Esophagus squamous epithelium (tissue), 5 donors: ENCODE data around the gene PPP2R5B. TPM values are rescaled to one million over a fixed set of nuclear protein-coding genes. Genes with fewer than 3 reads are reported as not detected.

Source experiments
- DNase-seq: peaks from one replicate; lab custom pipeline; 2025; lab: John Stamatoyannopoulos, UW
- H3K27ac ChIP-seq, 4 donors: fragments of 200-600 bp; sonication (generic); one replicate each; pipeline ENCODE4 v1.5.1; 2016 to 2019; ENCODE audit warnings: mild to moderate bottlenecking in 1 of 4
- H3K27me3 ChIP-seq, 4 donors: fragments of 200-600 bp; sonication (generic); 1 replicate in 3 of 4; 2 replicates in 1 of 4; pipeline versions ENCODE4 v1.5.1 to v1.6.0; 2017 to 2021; ENCODE audit warnings: antibody characterized with exemption in 1 of 4
- H3K36me3 ChIP-seq, 3 donors: fragments of 200-600 bp; sonication (generic); one replicate each; pipeline ENCODE4 v1.5.1; 2016 to 2019
- H3K4me1 ChIP-seq, 3 donors: fragments of 200-600 bp; sonication (generic); one replicate each; pipeline ENCODE4 v1.5.1; 2017 to 2019
- H3K4me3 ChIP-seq, 4 donors: fragments of 200-600 bp; sonication (generic); 1 replicate in 3 of 4; 2 replicates in 1 of 4; pipeline ENCODE4 v1.5.1; 2016 to 2019; ENCODE audit warnings: mild to moderate bottlenecking in 2 of 4, moderate library complexity in 1 of 4
- H3K9me3 ChIP-seq, 3 donors: fragments of 200-600 bp; sonication (generic); one replicate each; pipeline ENCODE4 v1.5.1; 2016 to 2019
- CTCF ChIP-seq, 6 experiments: fragments of 450-650 bp in 4 of 6; fragments of 200-600 bp in 2 of 6; sonication (generic) in 2 of 6; IDR thresholded peaks; one replicate each; pipeline ENCODE4 v1.5.1; 2016 to 2019; ENCODE audit warnings: antibody characterized with exemption in 6 of 6, mild to moderate bottlenecking in 4 of 6, moderate library complexity in 4 of 6
- POLR2A ChIP-seq, 4 donors: fragments of 450-650 bp; IDR thresholded peaks; one replicate each; pipeline ENCODE4 v1.6.1; 2017; ENCODE audit warnings: antibody characterized with exemption in 4 of 4, mild to moderate bottlenecking in 4 of 4, moderate library complexity in 3 of 4
- WGBS, 2 donors: methylation state at CpG; one replicate each; pipeline ENCODE4 v1.1.5; 2018; 5-methylcytosine and 5-hydroxymethylcytosine counted together
- intact Hi-C: fragments of 100-400 bp; cut with DNase I; formaldehyde crosslinking; loops from one replicate; pipeline ENCODE4 v1.15.0; 2022
- total RNA-seq, 4 donors: library from RNA; depleted of rRNA; stranded (reverse); fragments of >200 nt; gene quantifications; one replicate each; pipeline ENCODE4 v1.1.0, GENCODE V29; 2016
- donor health status: DM: yes; HTN: yes; CAD: no.

Gene PPP2R5B
- total RNA-seq, 4 donors from 2014 or later: 7.7 to 10.5 (median 8.6) TPM

GRCh38 chr11:64888729-64889511 lies 35.6 kb upstream of the PPP2R5B start:
- intact Hi-C loops: no loop called here

GRCh38 chr11:64890522-64890939 lies 34.0 kb upstream of the PPP2R5B start:
- no peak overlapping the region for H3K4me3 ChIP-seq
- peaks cover 4 to 36% (median 11%) of the 10 kb centered on the region in 3 donors for H3K4me1 ChIP-seq
- WGBS, 2 donors: 82 to 100% methylated on average over 3 to 5 of the region's 7 CpGs
- peaks cover 0 to 11% (median 5%) of the 10 kb centered on the region in 3 donors for H3K36me3 ChIP-seq
- no peaks in the 10 kb centered on the region for H3K27me3 ChIP-seq
- H3K9me3 ChIP-seq: no peaks in the 10 kb centered on the region
- no peak overlapping the region for H3K27ac ChIP-seq
- intact Hi-C loops: loop anchor here (5.0 kb wide), 1 partner anchor 43 kb away; no protein-coding TSS in a partner anchor
- no peak for DNase-seq
- TF ChIP-seq POLR2A (IDR thresholded peaks at IDR 0.05) (no peak), CTCF (IDR thresholded peaks at IDR 0.05) (no peak)

More at GRCh38 chr11:64888729-64889511, 35.6 kb upstream of the PPP2R5B start:
- no peak for DNase-seq
- no peaks in the 10 kb centered on the region for H3K9me3 ChIP-seq
- WGBS, 2 donors: 67 to 73% methylated on average over 8 of the region's 9 CpGs
- H3K36me3 ChIP-seq: no peaks in the 10 kb centered on the region
- TF ChIP-seq POLR2A (IDR thresholded peaks at IDR 0.05) (no peak), CTCF (IDR thresholded peaks at IDR 0.05) (no peak)
- H3K27ac ChIP-seq: no peak overlapping the region
- no peak overlapping the region for H3K4me3 ChIP-seq
- no peaks in the 10 kb centered on the region for H3K27me3 ChIP-seq
- peaks cover 4 to 30% (median 11%) of the 10 kb centered on the region in 3 donors for H3K4me1 ChIP-seq

GRCh38 chr11:64891215-64891848 lies 33.2 kb upstream of the PPP2R5B start:
- Histone ChIP-seq H3K4me3 (no peak overlapping the region), H3K36me3 (peaks cover 0 to 19% (median 9%) of the 10 kb centered on the region in 3 donors), H3K9me3 (no peaks in the 10 kb centered on the region), H3K27ac (no peak overlapping the region), H3K4me1 (peaks cover 4 to 31% (median 11%) of the 10 kb centered on the region in 3 donors), H3K27me3 (no peaks in the 10 kb centered on the region)
- intact Hi-C loops: loop anchor here (5.0 kb wide), 1 partner anchor 44 kb away; no protein-coding TSS in a partner anchor
- TF ChIP-seq CTCF (IDR thresholded peaks at IDR 0.05): no peak
- no peak for TF ChIP-seq POLR2A (IDR thresholded peaks at IDR 0.05)
- WGBS, 2 donors: 86 to 91% methylated on average over 8 to 15 of the region's 25 CpGs
- DNase-seq: no peak

GRCh38 chr11:64891880-64892279 lies 32.6 kb upstream of the PPP2R5B start:
- WGBS, 2 donors: 74 to 85% methylated on average over 4 of the region's 5 CpGs
- intact Hi-C loops: loop anchor here (5.0 kb wide), 1 partner anchor 45 kb away; no protein-coding TSS in a partner anchor
- no peak overlapping the region for H3K27ac ChIP-seq

More at GRCh38 chr11:64891880-64892279, 32.6 kb upstream of the PPP2R5B start:
- Histone ChIP-seq H3K4me3 (no peak overlapping the region), H3K36me3 (peaks cover 0 to 25% (median 10%) of the 10 kb centered on the region in 3 donors), H3K4me1 (peaks cover 4 to 31% (median 11%) of the 10 kb centered on the region in 3 donors), H3K9me3 (no peaks in the 10 kb centered on the region), H3K27me3 (no peaks in the 10 kb centered on the region)
- DNase-seq: no peak
- no peak for TF ChIP-seq CTCF (IDR thresholded peaks at IDR 0.05)
- no peak for TF ChIP-seq POLR2A (IDR thresholded peaks at IDR 0.05)
